Central memory CD4-positive, alpha-beta T cell (primary cell): ENCODE results near the gene SYCP2L.
"Not testable (repeated sequence)": the region's sequence is repeated elsewhere in the genome, so short reads cannot be mapped to it uniquely, and the experiment has no call there.

Experiments
- DNase-seq: peaks from one replicate; pipeline ENCODE4 v3.0.0; 2022

The SYCP2L gene

DNA sequence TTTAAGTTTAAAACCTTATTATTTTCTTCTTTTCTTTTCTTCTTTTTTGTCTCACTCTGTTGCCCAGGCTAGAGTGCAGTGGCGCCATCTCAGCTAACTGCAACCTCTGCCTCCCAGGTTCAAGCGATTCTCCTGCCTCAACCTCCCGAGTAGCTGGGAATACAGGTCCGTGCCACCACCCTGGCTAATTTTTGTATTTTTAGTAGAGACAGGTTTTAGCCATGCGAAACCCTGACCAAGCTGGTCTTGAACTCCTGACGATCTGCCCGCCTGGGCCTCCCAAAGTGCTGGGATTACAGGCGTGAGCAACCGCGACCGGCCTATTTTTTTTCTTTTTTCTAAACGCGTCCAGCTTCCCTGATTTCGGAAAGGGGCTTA lies 4.6 kb upstream of the SYCP2L start:
- not testable (repeated sequence) for DNase-seq

DNA sequence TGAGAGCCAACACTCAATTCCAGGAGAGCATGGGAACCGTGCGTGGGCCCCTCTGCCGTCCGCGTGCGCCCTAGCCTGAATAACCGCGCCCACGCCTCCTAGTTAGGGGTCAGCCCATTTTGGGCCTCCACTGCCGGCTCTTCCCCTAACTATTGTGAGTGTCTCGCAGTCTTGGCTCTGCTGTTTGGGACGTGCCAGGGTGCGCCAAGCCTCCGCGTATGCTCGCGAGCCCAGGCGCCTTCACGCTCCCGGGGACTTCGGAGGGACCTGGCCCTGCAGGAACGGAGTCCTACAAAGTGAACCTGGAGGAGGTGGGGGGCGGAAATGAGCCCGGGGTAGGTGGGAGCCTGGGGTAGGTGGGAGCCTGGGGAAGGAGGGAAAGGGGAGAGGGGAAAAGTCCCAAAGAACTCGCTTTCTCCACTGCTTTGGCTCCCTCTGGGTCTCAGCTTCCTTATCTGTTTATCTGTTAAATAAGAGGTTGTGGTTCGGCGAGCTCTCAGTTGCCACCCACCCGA lies 4.1 kb upstream of the SYCP2L start:
- DNase-seq = no peak

DNA sequence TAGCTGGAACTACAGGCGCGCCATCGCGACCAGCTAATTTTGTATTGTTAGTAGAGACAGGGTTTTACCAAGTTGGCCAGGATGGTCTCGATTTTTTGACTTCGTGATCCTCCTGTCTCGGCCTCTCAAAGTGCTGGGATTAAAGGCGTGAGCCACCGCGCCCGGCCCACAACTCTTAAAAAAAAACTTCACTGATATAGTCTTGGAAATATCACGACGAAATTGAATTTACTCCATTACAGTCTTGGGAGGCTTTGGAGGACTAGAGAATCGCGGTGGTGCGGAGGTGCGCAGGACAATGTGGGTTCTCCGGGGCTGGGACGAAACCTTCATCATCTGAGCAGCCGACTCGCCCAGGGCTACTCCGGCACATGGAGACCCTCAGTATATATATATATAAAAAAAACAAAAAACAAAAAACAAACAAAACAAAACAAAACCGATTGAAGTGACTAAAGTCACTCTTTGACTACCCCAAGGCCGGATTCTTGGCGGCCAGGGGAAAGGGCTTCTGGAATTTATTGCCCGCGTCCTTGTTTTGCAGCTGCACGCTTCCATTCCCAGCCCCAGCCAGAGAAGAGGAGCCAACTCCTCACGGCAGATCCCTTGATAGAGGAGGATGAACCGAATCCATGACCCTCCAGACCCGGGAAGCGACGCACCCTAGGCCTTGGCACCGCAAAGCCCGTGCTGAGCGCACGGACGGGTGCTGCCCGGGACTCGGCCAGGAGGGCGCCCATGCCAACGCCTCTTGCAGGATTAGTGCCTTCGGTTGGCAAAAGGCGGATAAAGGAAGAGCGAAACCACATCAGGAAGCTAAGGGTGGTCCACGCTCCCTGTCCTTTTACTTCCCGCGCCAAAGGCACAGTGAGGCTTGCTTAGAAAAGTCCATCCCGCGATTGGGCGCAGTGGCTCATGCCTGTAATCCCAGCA lies 3.3 kb upstream of the SYCP2L start:
- DNase-seq = no peak

DNA sequence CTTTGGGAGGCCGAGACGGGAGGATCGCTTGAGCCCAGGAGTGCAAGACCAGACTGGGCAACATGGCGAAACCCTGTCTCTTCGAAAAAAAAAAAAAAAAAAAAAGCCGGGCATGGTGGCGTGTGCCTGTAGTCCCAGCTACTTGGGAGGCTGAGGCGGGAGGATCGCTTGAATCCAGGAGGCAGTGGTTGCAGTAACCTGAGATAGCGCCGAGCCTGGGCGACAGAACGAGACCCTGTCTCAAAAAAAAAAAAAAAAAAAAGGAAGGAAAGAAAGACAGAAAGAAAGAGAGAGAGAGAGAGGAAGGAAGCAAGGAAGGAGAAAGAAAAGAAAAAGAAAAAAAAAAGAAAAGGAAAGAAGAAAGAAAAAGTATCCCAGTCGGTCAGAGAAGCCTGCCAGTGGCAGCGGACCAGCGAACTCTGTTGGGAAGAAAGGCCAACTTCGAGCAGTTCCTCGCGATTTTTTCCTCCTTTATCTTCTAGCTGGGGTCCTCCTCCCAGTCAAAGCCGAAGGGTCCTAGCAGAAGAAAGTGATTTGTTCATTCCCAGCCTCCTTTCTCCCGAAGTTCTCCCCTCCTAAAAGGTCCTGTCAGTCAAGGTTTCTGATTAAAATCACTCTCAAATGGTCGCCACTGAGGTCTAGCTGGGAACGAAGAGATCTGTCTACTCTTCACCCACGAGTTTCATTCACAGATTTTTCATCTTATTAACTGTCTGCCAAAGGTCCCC lies 2.4 kb upstream of the SYCP2L start:
- DNase-seq = no peak

DNA sequence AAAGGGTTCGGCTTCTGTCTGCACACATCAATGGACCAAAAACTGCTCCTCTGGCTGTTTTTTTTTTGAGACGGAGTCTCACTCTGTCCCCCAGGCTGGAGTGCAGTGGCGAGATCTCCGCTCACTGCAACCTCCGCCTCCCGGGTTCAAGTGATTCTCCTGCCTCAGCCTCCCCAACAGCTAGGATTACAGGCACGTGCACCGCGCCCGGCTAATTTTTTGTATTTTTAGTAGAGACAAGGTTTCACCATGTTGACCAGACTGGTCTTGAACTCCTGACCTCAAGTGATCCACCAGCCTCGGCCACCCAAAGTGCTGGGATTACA lies 524 bp upstream of the SYCP2L start:
- not testable (repeated sequence) for DNase-seq

DNA sequence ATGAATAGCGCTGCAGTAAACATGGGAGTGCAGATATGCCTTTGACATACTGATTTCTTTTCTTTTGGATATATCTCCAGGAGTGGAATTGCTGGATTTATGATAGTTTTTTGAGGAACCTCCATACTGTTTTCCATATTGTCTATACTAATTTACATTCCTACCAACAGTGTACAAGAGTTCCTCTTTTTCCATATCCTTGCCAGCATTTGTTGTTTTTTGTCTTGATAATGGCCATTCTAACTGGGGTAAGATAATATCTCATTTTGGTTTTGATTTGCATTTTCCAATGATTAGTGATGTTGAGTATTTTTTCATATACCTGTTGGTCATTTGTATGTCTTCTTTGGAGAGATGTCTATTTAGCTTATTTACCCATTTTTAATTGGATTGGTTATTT lies 3.3 kb downstream of the SYCP2L start:
- DNase-seq = no peak

DNA sequence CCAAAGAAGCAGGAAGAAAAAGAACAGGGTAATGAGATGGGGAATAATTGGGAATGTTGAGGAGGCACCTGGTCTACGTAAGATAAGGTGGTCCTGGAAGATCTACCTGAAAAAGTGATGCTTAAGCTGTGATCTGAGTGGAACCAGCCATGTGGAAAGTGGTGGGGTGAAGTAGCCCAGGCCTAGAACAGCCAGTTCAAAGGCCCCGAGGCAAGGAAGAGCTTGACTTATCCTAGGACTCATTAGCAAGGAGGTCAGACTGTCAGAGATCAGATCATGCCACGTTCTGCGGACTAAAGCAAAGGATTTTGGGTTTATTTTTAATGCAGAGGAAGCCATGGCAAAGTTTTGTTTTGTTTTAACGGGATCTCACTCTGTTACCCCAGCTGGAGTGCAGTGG lies 5.1 kb downstream of the SYCP2L start:
- DNase-seq = no peak

DNA sequence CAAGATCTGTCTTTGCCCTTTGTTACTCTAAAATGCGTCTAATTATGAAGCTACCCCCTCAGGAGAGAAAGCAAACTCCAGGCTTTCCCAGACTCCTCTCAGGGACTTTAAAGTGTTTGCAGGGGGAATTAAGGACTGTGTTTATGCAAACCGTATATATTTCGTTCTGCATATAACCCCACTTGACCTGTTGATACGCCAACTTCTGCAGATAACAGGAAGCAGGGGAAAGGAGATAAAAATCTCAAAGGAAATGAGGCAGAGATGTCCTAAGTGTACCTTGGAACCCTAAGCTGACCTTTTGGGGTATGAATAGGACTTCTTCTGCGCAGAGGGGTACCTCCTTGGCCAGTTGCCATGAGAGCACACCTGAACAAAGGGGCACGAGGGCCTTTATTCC lies 8.1 kb downstream of the SYCP2L start:
- no peak for DNase-seq

DNA sequence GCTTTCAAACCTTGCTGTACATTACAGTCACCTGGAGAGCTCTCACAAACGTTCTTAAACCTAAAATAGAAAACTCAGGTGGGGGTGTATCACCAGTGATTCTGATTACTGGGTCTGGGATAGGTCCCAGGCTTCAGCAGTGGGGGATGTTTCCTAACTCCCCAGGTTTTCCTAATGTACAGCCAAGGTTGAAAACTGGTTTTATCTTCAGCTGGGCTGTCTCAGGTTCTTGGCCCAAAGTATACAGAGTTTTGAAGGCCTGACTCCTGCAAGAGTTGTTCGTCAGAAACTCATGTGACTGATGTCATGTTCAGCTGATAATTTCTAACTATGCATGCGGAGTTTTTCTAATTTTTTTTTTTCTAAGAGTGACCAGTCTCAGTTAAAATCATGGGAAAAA lies 9.8 kb downstream of the SYCP2L start:
- no peak for DNase-seq

DNA sequence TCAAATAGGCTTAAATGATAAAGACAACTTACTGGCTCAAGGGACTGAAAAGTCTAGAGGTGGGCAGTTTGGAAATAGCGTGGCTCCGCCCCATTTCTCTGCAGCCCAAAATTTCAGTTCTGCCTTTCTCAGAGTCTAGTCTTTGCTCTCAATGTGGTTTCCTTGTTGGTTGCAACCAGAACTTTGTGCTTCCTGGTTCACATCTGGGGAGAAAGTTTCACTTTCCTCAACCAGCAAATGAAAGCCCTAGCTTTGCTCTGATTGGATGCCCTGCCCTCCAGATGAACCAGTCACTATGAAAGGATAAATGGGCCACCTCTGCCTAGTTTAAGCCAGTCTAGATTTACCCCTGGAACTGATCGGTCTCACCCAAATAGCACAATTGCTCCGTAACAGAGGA lies 14.9 kb downstream of the SYCP2L start:
- no peak for DNase-seq

DNA sequence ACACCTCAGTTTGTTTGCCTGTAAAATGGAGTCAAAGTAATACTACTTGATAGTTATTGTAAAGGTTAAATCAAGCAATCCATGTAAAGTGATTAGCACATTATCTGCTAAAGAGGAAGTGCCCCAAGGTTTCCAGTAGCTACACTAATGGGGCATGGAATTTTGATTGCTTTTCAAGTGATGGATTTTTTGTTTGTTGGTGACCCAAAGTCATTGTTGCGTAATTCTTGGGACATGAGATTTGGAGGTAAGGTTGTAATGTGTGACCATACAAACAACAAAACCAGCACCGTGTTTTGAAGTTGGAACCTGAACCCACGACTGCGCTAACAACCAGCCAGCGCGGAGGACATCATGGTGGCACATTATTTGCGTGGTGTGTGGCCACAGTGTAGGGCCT lies 17.2 kb downstream of the SYCP2L start:
- DNase-seq = no peak

DNA sequence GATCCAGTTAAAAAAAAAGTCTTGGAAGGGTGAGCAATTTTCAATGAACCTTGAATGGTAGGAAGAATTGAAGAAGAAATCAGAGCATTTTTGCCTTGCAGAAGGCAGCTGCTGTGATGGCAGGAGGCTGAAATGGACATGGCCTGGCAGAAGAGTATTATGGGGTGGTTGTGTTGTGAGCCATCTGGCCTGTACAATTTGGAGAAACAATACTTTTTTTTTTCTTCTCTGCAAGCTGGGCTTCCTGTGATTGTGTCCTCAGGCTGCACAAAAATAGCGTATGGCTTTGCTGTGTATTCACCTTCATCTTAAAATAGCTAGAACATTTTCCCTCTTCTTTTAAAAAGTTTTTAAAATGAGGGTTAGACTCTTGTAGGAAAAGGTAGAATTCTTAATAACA lies 21.4 kb downstream of the SYCP2L start:
- no peak for DNase-seq

DNA sequence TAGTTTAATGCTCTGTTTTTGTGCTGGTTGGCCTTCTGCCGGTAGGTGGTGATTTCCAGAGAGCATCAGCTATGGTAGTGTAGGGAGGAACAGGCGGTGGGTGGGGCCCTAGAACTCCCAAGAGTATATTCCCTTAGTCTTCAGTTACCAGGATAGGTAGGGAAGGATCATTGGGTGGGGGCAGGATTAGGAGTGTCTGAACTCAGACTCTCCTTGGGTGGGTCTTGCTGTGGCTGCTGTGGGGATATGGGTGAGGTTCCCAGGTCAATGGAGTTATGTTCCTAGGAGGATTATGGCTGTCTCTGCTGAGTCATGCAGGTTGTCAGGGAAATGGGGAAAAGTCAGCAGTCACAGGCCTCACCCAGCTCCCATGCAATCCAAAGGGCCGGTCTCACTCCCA lies 32.7 kb downstream of the SYCP2L start:
- not testable (repeated sequence) for DNase-seq

DNA sequence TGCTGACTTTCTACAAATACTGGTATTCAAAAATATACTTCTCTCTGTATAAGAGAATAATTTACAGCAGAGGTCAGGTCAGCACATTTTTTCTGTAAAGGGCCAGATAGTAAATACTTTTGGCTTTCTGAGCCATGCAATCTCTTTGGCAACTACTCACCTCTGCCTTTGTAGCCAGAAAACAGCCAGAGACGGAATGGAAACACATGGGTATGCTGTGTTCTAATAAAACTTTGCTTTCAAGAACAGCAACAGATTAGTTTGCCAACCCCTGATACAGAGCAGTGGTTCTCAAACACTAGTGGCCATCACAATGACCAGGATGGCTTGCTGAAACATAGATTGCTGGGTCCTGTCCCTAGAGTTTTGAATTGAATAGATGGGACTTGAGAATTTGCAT lies 46.3 kb downstream of the SYCP2L start:
- DNase-seq = no peak

DNA sequence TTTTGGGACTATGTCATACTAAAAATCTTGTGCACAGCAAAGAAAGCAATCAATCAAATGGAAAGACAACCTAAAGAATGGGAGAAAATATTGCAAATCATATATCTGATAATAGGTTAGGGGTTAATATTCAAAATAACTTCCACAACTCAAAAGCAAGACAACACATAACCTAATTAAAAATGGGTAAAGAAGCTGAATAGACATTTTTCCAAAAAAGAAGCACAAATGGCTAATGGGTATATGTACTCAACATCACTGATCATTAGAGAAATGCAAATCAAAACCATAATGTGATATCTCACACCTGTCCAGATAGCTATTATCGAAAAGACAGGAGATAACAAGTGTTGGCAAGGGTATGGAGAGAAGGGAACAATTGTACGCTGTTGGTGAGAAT lies 53.0 kb downstream of the SYCP2L start:
- DNase-seq = no peak

DNA sequence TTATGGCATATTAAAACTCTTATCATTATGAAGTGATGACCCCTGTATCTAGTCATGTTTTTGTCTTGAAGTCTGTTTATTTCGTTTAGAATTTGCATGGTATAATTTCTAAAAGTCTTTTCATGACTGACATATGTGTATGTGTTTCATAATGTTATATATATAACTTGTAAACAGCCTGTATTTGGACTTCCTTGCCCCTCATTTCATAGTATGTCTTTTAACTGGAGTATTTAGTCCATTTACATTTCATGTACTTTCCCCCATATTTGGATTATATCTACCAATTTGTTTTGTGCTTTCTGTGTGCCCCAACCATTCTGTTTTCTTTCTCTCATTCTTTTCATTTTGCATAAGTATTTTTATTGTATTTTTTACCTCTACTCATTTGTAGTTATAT lies 59.0 kb downstream of the SYCP2L start:
- DNase-seq = no peak

DNA sequence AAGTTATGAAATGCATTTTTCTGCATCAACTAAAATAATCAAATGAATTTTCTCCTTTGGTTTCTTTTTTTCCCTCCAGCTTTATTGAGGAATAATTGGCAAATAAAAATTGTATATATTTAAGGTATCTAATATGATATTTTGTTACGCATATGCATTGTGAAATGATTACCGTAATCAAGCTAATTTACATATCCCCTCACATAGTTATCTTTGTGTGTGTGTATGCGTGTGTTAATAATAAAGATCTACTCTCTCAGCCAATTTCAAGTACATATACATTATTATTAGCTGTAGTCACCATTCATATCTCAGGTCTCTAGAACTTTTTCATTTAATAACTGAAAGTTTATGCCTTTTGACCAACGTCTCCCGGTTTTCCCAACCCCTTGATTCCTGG lies 61.1 kb downstream of the SYCP2L start:
- no peak for DNase-seq

DNA sequence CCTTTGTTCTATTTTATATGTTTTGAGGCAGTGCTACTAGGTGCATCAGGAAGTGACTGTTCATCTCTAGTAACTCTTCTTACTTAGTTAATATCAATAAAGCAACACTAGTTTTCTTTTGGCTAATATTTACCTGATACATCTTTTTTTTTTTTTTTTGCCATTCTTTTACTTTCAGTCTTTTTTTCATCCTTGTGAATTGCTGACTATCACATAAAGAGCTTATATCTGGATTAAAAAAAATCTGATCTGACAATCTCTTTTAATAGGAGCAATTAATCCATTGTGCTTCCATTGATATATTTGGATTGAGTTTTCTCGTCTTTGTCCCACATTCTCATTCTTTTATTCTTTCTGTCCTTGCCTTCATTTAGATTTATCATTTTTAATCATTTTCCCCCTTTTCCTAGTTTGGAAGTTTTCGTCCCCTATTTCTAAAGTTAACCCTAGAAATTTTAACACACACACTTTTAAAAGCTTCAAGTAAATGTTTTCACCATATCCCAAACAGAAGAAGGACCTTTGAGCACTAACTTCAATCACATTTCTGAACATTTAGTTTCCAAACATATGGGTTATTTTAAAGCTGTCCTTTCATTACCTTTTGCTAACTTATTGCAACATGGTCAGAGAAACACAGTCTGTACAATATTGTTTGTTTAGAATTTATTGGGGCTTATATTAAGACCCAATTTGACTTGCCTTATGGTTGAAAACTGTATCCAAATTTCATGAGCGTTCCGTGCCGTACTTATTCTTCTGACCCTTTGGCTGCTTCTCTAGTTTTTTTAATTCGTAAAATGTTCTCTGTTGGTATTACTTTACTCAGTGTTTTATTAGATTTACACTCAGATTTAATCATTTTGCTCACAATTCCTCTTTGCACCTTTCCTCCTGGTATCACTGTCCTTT lies 63.0 kb downstream of the SYCP2L start:
- no peak for DNase-seq

DNA sequence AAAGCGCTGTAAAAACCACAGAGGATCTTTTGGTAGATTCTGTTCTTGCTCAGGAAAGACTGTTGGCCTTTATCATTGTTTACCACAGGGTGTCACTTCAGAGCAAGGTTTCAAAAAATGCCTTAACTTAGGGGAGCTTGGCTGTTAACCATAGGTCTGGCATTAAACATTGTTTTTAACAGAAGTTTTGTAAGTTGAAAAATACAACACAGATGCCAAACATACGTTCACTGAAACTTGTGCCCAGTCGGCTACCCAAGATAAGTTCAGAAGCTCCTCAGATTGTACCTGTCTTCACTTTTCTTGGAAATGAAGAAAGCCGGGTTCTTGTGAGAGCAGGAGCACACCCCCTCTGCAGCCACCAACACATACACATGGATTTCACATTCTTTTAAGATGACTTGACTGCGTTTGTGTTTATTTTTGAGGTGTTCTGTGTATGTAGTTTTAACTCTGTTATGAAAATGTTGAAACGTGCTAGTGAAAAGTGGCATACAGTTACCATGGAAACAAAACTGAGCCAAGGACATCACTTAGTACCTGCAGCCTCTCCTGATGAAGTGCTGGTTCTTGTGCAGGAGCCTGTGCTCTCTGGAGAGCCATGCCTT lies 64.9 kb downstream of the SYCP2L start:
- no peak for DNase-seq

DNA sequence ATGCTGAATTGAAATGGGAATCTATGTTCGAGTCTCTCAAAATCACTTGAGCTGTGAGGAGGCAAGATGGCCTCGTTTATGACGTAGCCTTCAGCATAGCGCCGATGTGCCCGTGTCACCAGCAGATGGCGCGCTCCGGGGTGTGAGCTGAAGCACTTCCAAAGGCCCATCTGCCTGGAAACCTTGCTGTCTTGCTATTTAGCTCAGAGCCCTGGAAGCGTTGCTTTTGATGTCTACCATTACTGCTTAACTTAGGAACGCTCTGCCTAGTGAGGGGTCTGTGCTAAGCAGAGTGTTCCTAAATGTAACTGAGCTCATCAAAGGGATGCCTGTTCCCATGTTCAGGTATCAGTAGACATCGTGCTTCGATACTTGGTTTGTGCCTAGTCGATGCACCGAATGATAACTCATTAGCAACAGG lies 67.7 kb downstream of the SYCP2L start:
- peak; percentile 24 for DNase-seq

DNA sequence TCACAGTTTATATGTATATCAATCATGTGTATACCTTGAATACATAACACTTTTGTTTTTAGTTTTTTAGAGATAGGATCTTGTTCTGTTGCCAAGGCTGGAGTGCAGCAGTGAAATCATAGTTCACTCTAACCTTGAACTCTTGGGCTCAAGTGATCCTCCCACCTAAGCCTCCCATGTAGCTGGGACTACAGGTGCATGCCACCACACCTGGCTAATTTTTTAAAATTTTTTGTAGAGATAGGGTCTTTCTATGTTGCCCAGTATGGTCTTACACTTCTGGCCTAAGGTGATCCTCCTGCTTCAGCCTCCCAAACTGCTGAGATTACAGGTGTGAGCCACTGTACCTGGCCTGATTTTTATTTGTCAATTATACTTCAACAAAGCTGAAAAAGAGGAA lies 69.9 kb downstream of the SYCP2L start:
- no peak for DNase-seq

DNA sequence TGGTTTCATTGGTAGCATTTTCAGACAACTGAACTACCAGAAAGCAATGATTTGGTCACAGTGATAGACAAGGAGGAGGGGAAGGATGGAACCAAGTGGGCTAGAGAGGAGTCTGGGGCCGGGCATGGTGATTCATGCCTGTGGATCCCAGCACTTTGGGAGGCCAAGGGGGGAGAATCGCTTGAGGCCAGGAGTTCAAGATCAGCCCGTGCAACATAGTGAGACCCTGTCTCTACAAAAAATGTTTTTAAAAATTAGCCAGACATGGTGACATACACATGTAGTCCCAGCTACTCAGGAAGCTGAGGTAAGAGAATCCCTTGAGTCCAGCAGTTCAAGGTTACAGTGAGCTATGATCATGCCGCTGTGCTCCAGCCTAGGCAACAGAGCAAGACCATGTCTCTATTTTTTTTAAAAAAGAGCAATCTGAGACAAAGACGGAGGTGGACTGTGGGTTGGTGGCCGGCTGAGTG lies 70.6 kb downstream of the SYCP2L start:
- DNase-seq = no peak

DNA sequence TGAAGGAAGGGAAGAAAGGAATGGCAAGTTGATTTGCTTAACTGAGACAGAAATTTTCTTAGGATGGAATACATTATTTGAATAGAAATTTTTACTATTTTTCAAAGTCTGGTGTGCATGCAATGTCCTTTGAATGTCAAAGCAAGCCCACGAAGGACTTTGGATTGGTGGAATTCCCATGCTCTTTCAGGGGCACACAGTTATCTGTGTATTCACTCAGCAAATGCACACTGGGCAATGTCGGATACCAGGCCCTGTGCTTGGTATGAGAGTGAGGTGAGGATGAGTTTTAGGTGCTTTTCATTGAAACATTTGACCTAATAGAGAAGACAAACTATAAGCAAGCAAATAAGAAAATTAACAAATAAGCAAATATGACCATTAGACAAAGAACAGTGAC lies 73.3 kb downstream of the SYCP2L start:
- no peak for DNase-seq
